Astrocyte (in vitro differentiated cells and primary cell): ENCODE results near the gene NTN1.

Source experiments
- CTCF ChIP-seq: IDR thresholded peaks from 2 replicates; pipeline ENCODE4 v1.5.1; 2011; ENCODE audit warnings: low read depth, mild to moderate bottlenecking, inconsistent platforms, low read length, moderate library complexity; ENCODE audit not compliant: insufficient read depth
- EZH2 ChIP-seq: IDR thresholded peaks from 2 replicates; pipeline ENCODE4 v1.6.1; 2012; ENCODE audit warnings: mild to moderate bottlenecking, low read length, inconsistent platforms; ENCODE audit not compliant: insufficient read depth

GRCh38 chr17:9080983-9081382 lies 59.7 kb downstream of the NTN1 start:
- TF ChIP-seq CTCF (no peak), EZH2 (no peak)
